Thoracic aorta (tissue), 2 donors: ENCODE results near the gene KLF13. TPM values are rescaled to one million over a fixed set of nuclear protein-coding genes. Genes with fewer than 3 reads are reported as not detected.

Experiments used
- ATAC-seq: fragments of 150-250 bp; one replicate; pipeline ENCODE4 v1.8.0; 2017; ENCODE audit warnings: low read depth; ENCODE audit not compliant: insufficient number of reproducible peaks, low FRiP score
- DNase-seq: peaks from one replicate; pipeline ENCODE4 v3.0.0-alpha.2; 2020; ENCODE audit warnings: low spot score
- H3K27ac ChIP-seq, 2 donors: fragments of 200-600 bp; sonication (generic); 1 replicate in 1 of 2; 2 replicates in 1 of 2; pipeline ENCODE4 v1.5.1; 2016; ENCODE audit warnings: mild to moderate bottlenecking in 2 of 2, moderate library complexity in 2 of 2
- H3K27me3 ChIP-seq: fragments of 200-600 bp; sonication (generic); replicated peaks from 2 replicates; pipeline ENCODE4 v1.6.0; 2016; ENCODE audit warnings: mild to moderate bottlenecking; ENCODE audit not compliant: insufficient read depth
- H3K36me3 ChIP-seq: fragments of 200-600 bp; sonication (generic); one replicate; pipeline ENCODE4 v1.5.1; 2016
- H3K4me1 ChIP-seq, 2 donors: fragments of 200-600 bp; sonication (generic); 1 replicate in 1 of 2; 2 replicates in 1 of 2; pipeline versions ENCODE4 v1.5.1 to v1.6.0; 2016; ENCODE audit warnings: low read depth in 2 of 2, mild to moderate bottlenecking in 1 of 2; ENCODE audit not compliant: control insufficient read depth in 1 of 2
- H3K4me3 ChIP-seq: fragments of 200-600 bp; sonication (generic); 2 replicates; pipeline ENCODE4 v1.5.1; 2016; ENCODE audit warnings: mild to moderate bottlenecking
- H3K9me3 ChIP-seq: fragments of 200-600 bp; sonication (generic); 2 replicates; pipeline ENCODE4 v1.5.1; 2016
- total RNA-seq, 2 donors: library from RNA; depleted of rRNA; stranded (reverse); fragments of >200 nt; gene quantifications; one replicate each; pipeline versions ENCODE4 v1.1.0 to v1.2.3, GENCODE V29; 2016
- TF ChIP-seq, protein P1 (sequence below): fragments of 200-600 bp; sonication (generic); IDR thresholded peaks from one replicate; pipeline ENCODE4 v1.5.1; 2019; ENCODE audit warnings: antibody characterized with exemption

Gene KLF13
- total RNA-seq, 2 donors from 2014 or later, result 59.5 to 76.5 TPM

DNA sequence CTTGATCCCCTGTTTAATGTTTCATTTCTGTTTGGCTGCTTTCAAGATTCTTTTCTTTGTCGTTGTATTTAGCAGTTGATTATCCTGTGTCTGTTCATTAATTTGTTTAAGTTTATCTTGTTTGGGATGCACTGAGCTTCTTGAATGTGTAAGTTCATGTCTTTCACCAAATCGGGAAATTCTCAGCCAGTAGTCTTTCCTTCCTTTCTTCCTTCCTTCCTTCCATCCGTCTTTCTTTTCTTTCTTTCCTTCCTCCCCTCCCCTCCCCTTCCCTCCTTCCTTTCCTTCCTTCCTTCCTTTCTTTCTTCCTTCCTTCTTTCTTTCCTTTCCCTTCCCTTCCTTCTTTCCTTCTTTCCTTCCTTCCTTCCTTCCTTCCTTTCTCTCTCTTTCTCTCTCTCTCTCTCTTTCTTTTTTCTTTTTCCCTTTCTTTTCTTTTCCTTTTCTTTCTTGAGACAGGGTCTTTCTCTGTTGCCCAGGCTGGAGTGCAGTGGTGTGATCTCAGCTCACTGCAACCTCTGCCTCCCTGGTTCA is 35.5 kb upstream of the KLF13 start:
- TF ChIP-seq, protein P1, sequence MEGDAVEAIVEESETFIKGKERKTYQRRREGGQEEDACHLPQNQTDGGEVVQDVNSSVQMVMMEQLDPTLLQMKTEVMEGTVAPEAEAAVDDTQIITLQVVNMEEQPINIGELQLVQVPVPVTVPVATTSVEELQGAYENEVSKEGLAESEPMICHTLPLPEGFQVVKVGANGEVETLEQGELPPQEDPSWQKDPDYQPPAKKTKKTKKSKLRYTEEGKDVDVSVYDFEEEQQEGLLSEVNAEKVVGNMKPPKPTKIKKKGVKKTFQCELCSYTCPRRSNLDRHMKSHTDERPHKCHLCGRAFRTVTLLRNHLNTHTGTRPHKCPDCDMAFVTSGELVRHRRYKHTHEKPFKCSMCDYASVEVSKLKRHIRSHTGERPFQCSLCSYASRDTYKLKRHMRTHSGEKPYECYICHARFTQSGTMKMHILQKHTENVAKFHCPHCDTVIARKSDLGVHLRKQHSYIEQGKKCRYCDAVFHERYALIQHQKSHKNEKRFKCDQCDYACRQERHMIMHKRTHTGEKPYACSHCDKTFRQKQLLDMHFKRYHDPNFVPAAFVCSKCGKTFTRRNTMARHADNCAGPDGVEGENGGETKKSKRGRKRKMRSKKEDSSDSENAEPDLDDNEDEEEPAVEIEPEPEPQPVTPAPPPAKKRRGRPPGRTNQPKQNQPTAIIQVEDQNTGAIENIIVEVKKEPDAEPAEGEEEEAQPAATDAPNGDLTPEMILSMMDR, result no peak
- Histone ChIP-seq H3K4me3 (no peak overlapping the region), H3K9me3 (no peaks in the 10 kb centered on the region), H3K27ac (no peak overlapping the region), H3K4me1 (no peaks in the 10 kb centered on the region), H3K36me3 (no peaks in the 10 kb centered on the region), H3K27me3 (no peaks in the 10 kb centered on the region)
- DNase-seq (no peak), ATAC-seq (no peak)

DNA sequence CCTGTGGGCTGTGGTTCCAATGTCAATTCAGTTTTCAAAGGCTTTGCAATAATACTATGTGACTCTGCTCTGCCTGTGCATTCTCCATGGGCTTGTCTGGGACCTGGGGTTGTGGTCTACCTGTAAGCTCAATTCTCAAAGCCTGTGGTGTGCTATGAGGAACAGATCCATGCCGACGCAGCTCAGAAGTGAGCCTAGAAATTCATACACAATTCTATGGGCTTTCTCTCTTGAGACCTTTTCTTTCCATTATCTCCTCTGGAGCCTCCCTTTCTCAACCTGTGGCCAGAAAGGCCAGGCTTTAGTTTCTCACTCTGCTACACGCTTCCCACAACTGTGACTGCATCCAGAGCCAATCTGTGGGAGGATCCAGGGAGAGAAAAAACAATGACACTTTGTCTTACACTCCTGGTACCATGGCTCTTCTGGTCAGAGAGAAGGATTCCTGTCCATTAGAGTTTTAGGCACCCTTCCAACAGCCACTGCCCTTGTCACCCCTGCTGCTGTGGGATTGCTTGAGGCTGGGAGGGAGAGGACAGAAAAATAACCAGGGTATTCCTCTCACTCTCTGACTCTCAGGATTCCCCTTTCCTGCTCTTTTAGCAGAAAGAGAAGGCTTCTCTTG is 34.1 kb upstream of the KLF13 start:
- no peak overlapping the region for H3K27ac ChIP-seq
- H3K36me3 ChIP-seq, result no peaks in the 10 kb centered on the region
- no peak for ATAC-seq
- no peaks in the 10 kb centered on the region for H3K4me1 ChIP-seq
- H3K9me3 ChIP-seq, result no peaks in the 10 kb centered on the region
- TF ChIP-seq, protein P1, result no peak
- DNase-seq, result no peak
- no peak overlapping the region for H3K4me3 ChIP-seq
- H3K27me3 ChIP-seq, result no peaks in the 10 kb centered on the region

DNA sequence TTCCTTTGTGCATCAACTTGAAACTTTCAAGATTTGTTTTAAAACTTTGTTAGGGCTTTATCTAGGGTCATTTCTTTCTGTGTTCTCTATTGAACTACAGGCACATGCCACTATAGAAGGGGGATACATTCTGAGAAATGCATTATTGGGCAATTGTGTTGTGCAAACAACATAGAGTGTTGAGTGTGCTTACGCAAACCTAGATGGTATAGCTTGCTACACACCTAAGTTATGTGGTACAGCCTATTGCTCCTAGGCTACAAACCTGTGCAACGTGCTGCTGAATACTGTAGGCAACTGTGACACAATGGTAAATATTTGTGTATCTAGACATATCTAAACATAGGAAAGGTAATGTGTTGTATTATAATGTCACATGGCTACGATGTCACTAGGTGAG is 33.0 kb upstream of the KLF13 start:
- H3K4me3 ChIP-seq, result no peak overlapping the region
- TF ChIP-seq, protein P1, result no peak
- H3K27ac ChIP-seq, result no peak overlapping the region
- ATAC-seq (no peak), DNase-seq (no peak)
- H3K4me1 ChIP-seq, result no peaks in the 10 kb centered on the region
- no peaks in the 10 kb centered on the region for H3K27me3 ChIP-seq
- no peaks in the 10 kb centered on the region for H3K9me3 ChIP-seq
- no peaks in the 10 kb centered on the region for H3K36me3 ChIP-seq

DNA sequence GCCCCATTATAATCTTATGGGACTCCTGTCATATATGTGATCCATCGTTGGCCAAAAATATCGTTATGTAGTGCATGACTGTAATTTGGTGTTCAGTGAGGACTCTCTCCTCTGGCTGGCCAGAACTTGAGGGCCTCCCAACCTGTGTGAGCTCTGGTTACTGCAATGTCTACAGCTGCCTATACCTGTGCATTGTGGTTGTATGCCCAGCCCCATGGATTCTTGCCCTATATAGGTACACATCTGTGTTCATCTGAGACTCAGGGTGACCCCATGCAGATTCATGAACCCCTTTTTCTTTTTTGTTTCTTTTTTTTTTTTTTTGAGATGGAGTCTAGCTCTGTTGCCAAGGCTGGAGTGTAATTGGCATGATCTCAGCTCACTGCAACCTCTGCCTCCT is 32.6 kb upstream of the KLF13 start:
- H3K4me3 ChIP-seq, result no peak overlapping the region
- no peak overlapping the region for H3K27ac ChIP-seq
- TF ChIP-seq, protein P1, result no peak
- DNase-seq, result no peak
- no peak for ATAC-seq
- H3K27me3 ChIP-seq, result no peaks in the 10 kb centered on the region
- H3K9me3 ChIP-seq, result no peaks in the 10 kb centered on the region
- H3K4me1 ChIP-seq, result no peaks in the 10 kb centered on the region
- no peaks in the 10 kb centered on the region for H3K36me3 ChIP-seq

DNA sequence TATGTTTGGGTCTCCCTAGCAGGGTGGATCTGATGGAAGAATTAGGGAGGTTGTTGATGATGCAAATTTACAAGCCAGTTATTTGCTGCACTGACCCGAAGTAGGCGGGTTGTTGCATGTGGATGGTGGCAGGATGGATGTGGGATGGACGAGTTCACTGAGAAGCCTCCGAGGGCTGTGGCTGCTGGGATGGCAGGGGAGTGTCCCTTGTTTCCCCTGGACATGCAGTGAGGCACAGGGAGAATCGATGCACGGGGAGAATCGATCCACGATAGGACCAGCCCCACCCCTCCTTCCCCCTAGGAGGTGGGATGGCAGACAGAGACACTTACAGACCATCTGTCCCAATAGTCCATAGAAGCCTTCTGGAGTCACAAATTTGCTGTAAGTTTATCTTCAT is 31.0 kb upstream of the KLF13 start:
- Histone ChIP-seq H3K4me1 (no peaks in the 10 kb centered on the region), H3K9me3 (no peaks in the 10 kb centered on the region), H3K36me3 (no peaks in the 10 kb centered on the region), H3K27ac (no peak overlapping the region), H3K27me3 (no peaks in the 10 kb centered on the region), H3K4me3 (no peak overlapping the region)
- ATAC-seq (no peak), DNase-seq (no peak)
- TF ChIP-seq, protein P1, result no peak
